Esophagus muscularis mucosa (tissue), 4 donors: Measurements from ENCODE around the gene LCA5L.

Source experiments
- EP300 ChIP-seq: sonication (generic); formaldehyde crosslinking; IDR thresholded peaks from one replicate; pipeline ENCODE4 v1.6.1; 2017; ENCODE audit warnings: antibody characterized with exemption
- POLR2A ChIP-seq: fragments of 450-650 bp; IDR thresholded peaks from one replicate; pipeline ENCODE4 v1.6.1; 2017; ENCODE audit warnings: antibody characterized with exemption, moderate library complexity, mild to moderate bottlenecking, low read depth
- POLR2AphosphoS5 ChIP-seq, 2 donors: sonication (generic); formaldehyde crosslinking; IDR thresholded peaks; one replicate each; pipeline ENCODE4 v1.6.1; 2017; ENCODE audit warnings: antibody characterized with exemption in 2 of 2
- TF ChIP-seq, protein P1 (sequence below), 3 experiments: fragments of 200-600 bp in 2 of 3; fragments of 450-650 bp in 1 of 3; sonication (generic) in 2 of 3; IDR thresholded peaks; one replicate each; pipeline ENCODE4 v1.5.1; 2017 to 2019; ENCODE audit warnings: antibody characterized with exemption in 3 of 3, mild to moderate bottlenecking in 2 of 3, moderate library complexity in 1 of 3

DNA sequence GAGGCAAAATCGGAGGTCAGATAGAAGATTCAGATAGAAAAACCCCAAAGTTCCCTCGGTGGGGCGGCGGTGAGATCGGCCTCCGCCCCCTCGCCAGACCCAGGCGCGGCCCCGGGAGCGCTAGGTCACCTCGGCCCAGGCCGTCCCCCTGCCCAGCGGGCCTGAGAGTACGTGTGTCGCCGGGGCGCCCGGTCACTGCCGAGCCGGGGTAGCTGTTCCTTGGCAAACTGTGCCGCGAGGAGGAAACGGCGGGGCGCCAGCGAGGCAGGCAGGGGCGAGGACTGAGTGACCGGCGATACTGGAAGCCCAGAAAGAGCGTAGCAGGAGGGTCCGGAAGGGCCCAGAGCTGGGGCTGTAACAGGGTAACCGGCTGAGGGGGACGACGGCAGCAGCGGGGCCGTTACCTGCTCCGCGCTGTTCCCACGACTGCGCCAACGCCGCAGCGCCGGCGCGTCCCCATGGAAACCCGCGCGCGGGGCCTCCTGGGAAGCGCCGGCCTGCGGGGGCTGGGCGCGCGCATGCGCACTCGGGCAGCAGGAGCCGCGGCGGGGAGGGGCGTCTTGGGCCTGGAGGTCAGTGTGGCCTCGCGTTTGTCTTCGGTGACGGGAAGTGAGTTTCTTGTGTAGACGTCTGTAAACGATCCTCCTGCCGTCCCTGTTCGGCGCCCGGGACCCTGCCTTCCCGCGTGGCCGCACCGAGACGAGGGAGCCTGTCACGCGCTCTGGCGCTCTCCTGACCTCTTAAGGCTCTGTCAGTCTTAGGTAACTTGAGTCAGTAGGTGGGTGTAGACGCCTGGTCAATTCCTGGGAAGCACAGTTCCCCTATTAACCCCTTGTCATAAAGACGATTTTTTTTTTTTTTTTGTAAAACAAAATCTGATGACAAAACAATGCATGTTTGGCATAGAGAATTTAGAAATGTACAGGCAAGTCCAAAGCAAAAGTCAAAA lies at the start of gene LCA5L:
- TF ChIP-seq POLR2A (peak; percentile 29), POLR2AphosphoS5 (IDR thresholded peaks at IDR 0.05) (peak; percentile 83 to 87), EP300 (no peak)
- TF ChIP-seq, protein P1, sequence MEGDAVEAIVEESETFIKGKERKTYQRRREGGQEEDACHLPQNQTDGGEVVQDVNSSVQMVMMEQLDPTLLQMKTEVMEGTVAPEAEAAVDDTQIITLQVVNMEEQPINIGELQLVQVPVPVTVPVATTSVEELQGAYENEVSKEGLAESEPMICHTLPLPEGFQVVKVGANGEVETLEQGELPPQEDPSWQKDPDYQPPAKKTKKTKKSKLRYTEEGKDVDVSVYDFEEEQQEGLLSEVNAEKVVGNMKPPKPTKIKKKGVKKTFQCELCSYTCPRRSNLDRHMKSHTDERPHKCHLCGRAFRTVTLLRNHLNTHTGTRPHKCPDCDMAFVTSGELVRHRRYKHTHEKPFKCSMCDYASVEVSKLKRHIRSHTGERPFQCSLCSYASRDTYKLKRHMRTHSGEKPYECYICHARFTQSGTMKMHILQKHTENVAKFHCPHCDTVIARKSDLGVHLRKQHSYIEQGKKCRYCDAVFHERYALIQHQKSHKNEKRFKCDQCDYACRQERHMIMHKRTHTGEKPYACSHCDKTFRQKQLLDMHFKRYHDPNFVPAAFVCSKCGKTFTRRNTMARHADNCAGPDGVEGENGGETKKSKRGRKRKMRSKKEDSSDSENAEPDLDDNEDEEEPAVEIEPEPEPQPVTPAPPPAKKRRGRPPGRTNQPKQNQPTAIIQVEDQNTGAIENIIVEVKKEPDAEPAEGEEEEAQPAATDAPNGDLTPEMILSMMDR (IDR thresholded peaks at IDR 0.05): peak in 2 of 3 experiments; percentile 9 to 13
